ENCODE measurements around the gene MARCHF5.

The MARCHF5 gene

GRCh38 chr10:92290837-92291615 lies at the start of gene MARCHF5, which contains the start of gene CPEB3:
MARCHF5 (plus strand) TSS chr10:92291167; CDS start chr10:92291495, 328 bp downstream.
CPEB3 (minus strand) TSS chr10:92291078; CDS start chr10:92240350, 50,728 bp downstream.
- H3K27ac ChIP-seq (ENCODE audit: low read depth, low read length) = peak within 1 kb of the TSS; percentile 41

GRCh38 chr10:92241501-92241900 lies 49.5 kb upstream of the MARCHF5 start:
- H3K27ac ChIP-seq (ENCODE audit: low read depth, low read length) = no peak overlapping the region
- peaks cover 16% of the 10 kb centered on the region for H3F3A ChIP-seq (ENCODE audit: insufficient read depth)
- TF ChIP-seq EZH2phosphoT487 (conservative IDR thresholded peaks at IDR 0.05; ENCODE audit: low read length) (no peak), CTCF (IDR thresholded peaks at IDR 0.05; ENCODE audit: insufficient read depth, low read length, poor library complexity, severe bottlenecking) (no peak)
- no peaks in the 10 kb centered on the region for H3K79me2 ChIP-seq (ENCODE audit: insufficient read depth, low read length)
- H3K27me3 ChIP-seq (ENCODE audit: low read length) = no peaks in the 10 kb centered on the region
- H3K4me2 ChIP-seq (ENCODE audit: low read depth, low read length, poor library complexity, severe bottlenecking) = peak overlapping the region; percentile 93
- H3K9me3 ChIP-seq (ENCODE audit: insufficient read depth, low read length) = no peaks in the 10 kb centered on the region
- H3K36me3 ChIP-seq (ENCODE audit: low read length) = no peaks in the 10 kb centered on the region
- H2AFZ ChIP-seq (ENCODE audit: low read depth, low read length, severe bottlenecking) = no peak overlapping the region
- no peaks in the 10 kb centered on the region for H3K9me2 ChIP-seq (replicated peaks; ENCODE audit: insufficient read depth, low read length)
- no peak overlapping the region for H3K4me3 ChIP-seq (ENCODE audit: insufficient read depth, low read length, poor library complexity, severe bottlenecking)
- no peak overlapping the region for H3K9ac ChIP-seq (ENCODE audit: low read length)
- 0 out of 2 replicates have a peak, but pooled peaks cover 2% of the 10 kb centered on the region for H4K20me1 ChIP-seq (ENCODE audit: low read depth, low read length)

More at GRCh38 chr10:92290837-92291615, at the start of gene MARCHF5, which contains the start of gene CPEB3:
- Histone ChIP-seq H3K9me2 (replicated peaks; ENCODE audit: insufficient read depth, low read length) (no peaks in the 10 kb centered on the region), H4K20me1 (ENCODE audit: low read depth, low read length) (no peaks in the 10 kb centered on the region; the same call in 1 of the 2 replicates), H3K4me2 (ENCODE audit: low read depth, low read length, poor library complexity, severe bottlenecking) (peak within 1 kb of the TSS; percentile 85), H3K9ac (ENCODE audit: low read length) (peak within 1 kb of the TSS; percentile 94), H3K9me3 (ENCODE audit: insufficient read depth, low read length) (no peaks in the 10 kb centered on the region), H3K4me3 (ENCODE audit: insufficient read depth, low read length, poor library complexity, severe bottlenecking) (peak within 1 kb of the TSS; percentile 95), H2AFZ (ENCODE audit: low read depth, low read length, severe bottlenecking) (peak within 1 kb of the TSS; percentile 99), H3F3A (ENCODE audit: insufficient read depth) (no peaks in the 10 kb centered on the region), H3K36me3 (ENCODE audit: low read length) (no peaks in the 10 kb centered on the region), H3K27me3 (ENCODE audit: low read length) (no peaks in the 10 kb centered on the region), H3K79me2 (ENCODE audit: insufficient read depth, low read length) (peaks cover 40% of the 10 kb centered on the region)
- no peak for TF ChIP-seq EZH2phosphoT487 (conservative IDR thresholded peaks at IDR 0.05; ENCODE audit: low read length)
- no peak for TF ChIP-seq CTCF (IDR thresholded peaks at IDR 0.05; ENCODE audit: insufficient read depth, low read length, poor library complexity, severe bottlenecking)

GRCh38 chr10:92242380-92242779 lies 48.6 kb upstream of the MARCHF5 start:
- H3K27me3 ChIP-seq (ENCODE audit: low read length) = no peaks in the 10 kb centered on the region
- no peak overlapping the region for H3K9ac ChIP-seq (ENCODE audit: low read length)
- TF ChIP-seq CTCF (IDR thresholded peaks at IDR 0.05; ENCODE audit: insufficient read depth, low read length, poor library complexity, severe bottlenecking) (no peak), EZH2phosphoT487 (conservative IDR thresholded peaks at IDR 0.05; ENCODE audit: low read length) (no peak)
- H3K4me3 ChIP-seq (ENCODE audit: insufficient read depth, low read length, poor library complexity, severe bottlenecking) = no peak overlapping the region
- no peak overlapping the region for H3K27ac ChIP-seq (ENCODE audit: low read depth, low read length)
- H3K9me2 ChIP-seq (replicated peaks; ENCODE audit: insufficient read depth, low read length) = no peaks in the 10 kb centered on the region
- no peaks in the 10 kb centered on the region for H3K79me2 ChIP-seq (ENCODE audit: insufficient read depth, low read length)
- H3K36me3 ChIP-seq (ENCODE audit: low read length) = no peaks in the 10 kb centered on the region
- H3K9me3 ChIP-seq (ENCODE audit: insufficient read depth, low read length) = no peaks in the 10 kb centered on the region
- H2AFZ ChIP-seq (ENCODE audit: low read depth, low read length, severe bottlenecking) = no peak overlapping the region
- 0 out of 2 replicates have a peak, but pooled peaks cover 2% of the 10 kb centered on the region for H4K20me1 ChIP-seq (ENCODE audit: low read depth, low read length)
- peak overlapping the region; percentile 37 for H3K4me2 ChIP-seq (ENCODE audit: low read depth, low read length, poor library complexity, severe bottlenecking)
- H3F3A ChIP-seq (ENCODE audit: insufficient read depth) = peaks cover 16% of the 10 kb centered on the region

Measured in SU-DHL-6 (cell line).